ENCODE measurements around the gene BANP. TPM values are rescaled to one million over a fixed set of nuclear protein-coding genes. Genes with fewer than 3 reads are reported as not detected.
"Not testable (repeated sequence)": the region's sequence is repeated elsewhere in the genome, so short reads cannot be mapped to it uniquely, and the experiment has no call there.

The BANP gene
- total RNA-seq, 1 donor from 2014 or later = 16.4 TPM

DNA sequence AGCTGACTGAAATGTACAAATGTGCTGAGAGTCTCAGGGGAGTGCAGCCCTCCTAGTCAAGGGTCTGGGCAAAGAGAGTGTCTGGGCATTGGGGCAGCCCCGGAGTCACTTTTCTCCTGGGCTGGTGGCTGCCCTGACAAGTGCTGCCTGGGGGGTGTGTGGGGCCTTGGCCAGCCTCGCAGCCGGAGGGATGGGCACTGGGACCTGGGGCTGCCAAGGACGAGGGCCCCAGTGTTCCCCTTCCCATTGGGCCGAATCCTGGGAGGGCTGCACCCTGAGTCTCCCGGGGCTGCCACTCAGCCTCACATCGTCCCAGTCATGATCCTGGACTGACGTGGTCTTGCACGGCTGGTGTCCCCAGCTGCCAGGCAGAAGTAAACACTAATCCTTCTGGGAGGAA is 132.3 kb downstream of the BANP start:
- no peak for DNase-seq (ENCODE audit: low read depth, low spot score)

DNA sequence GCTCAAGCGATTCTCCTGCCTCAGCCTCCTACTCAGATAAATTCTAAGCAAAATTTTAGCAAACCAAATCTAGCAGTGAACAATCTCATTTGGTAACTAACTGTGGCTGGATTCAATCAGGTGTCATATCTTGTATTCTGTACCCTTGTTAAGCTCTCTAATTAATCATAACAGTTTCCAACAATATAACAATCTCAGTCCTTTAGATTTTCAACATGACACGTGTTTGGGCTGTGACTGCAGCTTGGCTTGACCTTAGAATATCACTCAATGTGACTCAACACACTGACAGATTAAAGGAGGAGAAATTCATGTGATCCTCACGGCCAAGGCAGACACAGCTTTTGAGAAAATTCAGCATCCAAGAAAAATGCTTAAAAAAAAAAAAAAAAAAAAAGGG is 133.6 kb downstream of the BANP start:
- DNase-seq (ENCODE audit: low read depth, low spot score) = no peak

- no peak for DNase-seq (ENCODE audit: low read depth, low spot score)
Observed at GRCh38 chr16:88086571-88087516, 135.6 kb downstream of the BANP start.

DNA sequence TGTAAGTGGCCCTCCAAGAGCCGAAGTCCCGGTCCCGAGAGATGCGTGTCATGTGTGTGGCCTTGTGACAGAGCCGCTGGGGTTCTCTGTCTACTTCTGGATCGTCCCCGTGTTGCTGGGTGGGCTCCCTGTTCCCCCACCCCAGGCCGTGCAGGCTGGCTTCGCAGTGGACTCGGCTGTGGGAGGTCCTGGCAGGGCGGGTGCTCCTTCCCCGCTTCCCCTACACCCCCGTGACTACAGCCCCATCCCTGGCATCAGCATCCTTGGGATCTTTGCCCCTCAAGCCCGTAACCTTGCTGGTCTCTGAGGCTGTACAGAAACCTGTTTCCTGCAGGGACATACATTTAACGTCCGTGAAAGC is 136.3 kb downstream of the BANP start:
- DNase-seq (ENCODE audit: low read depth, low spot score) = no peak

DNA sequence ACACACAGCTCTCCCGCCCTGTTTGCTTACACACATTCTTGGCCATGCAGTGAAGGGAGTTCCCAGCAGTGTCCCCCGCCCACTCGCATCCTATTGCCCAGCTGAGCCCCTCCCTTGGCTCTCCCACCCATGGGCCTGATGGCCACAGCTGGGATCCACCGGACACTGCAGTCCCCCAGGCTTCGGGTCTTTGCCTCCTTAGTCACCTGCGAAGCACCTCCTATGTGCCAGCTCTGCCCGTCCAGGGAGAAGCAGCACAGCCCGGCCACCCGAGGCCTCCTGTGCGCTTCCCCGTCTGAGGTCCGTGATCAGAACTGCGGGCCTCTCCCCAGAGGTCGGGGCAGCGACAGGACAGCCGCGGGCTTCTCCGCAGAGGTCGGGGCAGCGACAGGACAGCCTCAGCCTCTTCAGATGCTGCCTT is 136.9 kb downstream of the BANP start:
- DNase-seq (ENCODE audit: low read depth, low spot score) = no peak

GRCh38 chr16:88088611-88089010 is 137.4 kb downstream of the BANP start:
- DNase-seq (ENCODE audit: low read depth, low spot score) = not testable (repeated sequence)

DNA sequence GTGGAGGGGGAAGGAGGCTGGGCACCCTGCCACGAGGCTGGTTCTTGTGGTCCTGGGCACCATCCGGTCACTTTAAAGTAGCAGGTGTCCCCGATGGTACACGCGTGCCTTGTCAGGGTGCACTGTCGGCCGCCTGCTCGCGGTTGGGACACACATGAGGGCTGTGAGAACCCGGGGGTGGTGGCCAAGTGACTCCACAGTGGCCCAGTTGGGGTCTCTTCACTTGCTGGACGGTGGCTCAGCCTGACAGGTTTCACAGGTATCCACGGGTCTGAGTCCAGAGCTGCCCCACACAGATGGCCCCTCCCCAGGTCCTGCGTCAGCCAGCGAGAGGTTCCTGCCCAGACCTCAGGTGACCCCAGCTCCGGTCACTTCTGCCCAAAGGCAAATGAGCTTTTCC is 137.8 kb downstream of the BANP start:
- DNase-seq (ENCODE audit: low read depth, low spot score) = not testable (repeated sequence)

DNA sequence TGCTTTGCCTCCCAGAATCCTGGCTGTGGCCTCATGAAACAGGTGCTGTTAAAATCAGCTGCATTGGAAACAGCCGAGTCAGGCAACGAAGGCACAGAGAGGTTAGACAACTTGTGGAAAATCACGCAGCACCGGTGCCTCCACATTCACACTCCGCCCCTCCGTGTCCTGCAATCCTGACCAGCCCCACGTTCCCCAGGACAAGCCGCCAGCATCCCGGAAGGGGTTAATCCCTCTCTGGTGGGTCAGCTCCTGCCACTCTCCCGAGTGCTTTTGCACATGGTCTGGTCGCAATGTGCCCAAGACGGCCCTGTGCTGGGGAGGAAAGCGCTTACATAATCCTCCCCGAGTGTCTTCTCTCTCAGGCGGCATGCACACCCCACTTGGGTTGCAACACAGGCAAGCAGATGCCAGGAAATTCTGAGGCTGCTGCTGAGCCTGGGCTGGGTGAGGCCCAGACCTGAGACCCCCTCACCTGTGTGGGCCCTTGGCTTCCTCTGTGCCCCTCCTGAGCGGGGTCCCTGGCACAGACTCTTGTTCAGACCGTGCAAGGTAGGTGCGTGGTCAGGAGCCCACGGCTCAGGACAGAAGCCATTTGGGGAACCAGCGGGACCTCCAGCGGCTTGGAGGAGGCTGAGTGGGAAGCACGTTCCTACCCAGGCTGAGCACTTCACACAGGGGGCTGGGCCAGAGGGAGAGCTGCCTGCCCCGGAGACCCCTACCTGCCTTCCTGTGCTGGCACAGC is 138.6 kb downstream of the BANP start:
- DNase-seq (ENCODE audit: low read depth, low spot score) = not testable (repeated sequence)

GRCh38 chr16:88090377-88091175 is 139.3 kb downstream of the BANP start:
- DNase-seq (ENCODE audit: low read depth, low spot score) = not testable (repeated sequence)

DNA sequence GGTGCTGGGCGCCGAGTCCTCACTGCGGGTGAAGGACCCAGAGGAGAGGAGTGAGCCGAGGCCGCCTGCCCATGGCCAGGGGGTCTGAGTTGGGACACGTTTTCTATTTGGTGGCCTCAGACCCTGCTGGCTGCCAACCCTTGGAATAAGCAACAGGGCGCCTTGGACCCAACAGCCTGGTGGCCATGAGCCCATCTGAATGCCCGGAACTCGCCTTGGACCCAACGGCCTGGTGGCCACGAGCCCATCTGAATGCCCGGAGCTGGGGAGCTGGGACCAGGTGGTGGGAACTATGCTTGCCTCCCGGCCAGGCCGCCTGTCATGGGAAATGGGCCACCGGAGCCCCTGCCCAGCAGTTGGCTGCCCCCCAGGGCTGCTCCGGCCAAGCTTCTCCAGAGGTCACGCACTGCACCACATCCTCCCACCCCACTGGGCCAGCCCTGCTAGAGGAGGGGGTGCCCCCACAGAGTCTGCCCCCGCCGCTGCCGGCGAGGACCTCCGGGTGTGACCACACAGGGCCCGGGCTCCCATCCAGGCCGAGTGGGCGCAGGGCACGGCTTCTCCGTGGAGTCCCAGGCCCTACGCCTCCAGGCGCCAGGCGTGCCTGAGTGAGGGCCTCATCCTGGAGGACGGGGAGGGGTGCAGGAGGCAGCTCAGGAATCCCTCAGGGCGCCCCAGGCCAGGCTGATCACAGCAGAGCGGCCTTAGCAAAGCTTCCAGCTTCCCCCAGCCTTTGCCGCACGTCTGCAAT is 140.2 kb downstream of the BANP start:
- DNase-seq (ENCODE audit: low read depth, low spot score) = not testable (repeated sequence)

DNA sequence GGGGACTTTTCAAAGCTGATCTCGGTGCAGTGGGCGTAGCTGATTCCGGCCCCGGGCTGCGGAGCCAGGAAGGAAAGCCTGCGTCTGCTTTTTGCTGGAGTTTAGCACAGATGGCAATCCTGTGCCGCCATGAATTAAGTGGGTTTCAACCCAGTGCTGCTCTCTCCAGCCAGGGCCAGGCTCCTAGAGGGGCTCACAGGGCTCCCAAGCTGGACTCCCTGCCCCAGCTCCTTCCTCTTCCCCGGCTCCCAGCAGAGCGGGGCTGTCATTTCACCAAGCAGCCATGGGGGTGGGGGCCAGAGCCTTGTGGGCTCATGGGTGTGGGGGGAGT is 140.7 kb downstream of the BANP start:
- DNase-seq (ENCODE audit: low read depth, low spot score) = not testable (repeated sequence)

GRCh38 chr16:88092791-88093555 is 141.7 kb downstream of the BANP start:
- not testable (repeated sequence) for DNase-seq (ENCODE audit: low read depth, low spot score)

DNA sequence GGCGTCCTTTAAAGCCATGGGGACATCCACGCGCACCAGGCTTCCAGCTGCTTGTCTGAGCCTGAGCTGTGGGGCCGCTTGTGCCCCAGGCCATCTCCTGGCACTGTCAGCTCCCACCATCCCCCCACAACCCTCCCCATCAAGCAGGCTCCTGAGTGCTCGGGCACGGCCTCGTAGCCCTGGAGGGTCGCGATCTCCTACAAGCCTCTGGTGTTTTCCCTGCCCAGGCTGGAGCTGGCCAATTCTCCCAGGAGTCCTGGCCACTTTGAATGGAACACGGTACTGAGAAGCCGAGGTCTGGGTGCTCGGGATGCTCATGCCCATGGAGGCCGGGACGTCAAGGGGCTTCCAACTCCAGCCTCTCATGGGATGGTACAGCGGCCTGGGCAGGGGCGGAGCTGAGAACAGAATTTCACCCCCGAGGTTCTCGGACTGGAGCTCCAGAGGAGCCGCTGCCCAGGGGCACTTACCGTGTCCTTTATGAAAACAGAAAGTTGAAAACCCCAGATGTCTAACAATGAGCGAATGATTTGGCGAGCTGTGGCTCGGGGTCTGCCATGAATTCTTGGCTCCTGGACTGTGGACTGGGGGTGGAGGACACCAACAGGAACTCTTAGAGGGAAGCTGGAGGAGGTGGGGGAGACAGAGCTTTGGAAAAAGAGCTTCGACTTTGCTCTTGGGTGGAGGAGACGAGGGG is 142.5 kb downstream of the BANP start:
- DNase-seq (ENCODE audit: low read depth, low spot score) = not testable (repeated sequence)

- not testable (repeated sequence) for DNase-seq (ENCODE audit: low read depth, low spot score)
Observed at GRCh38 chr16:88094253-88094575, 143.0 kb downstream of the BANP start.

GRCh38 chr16:88094900-88095299 is 143.7 kb downstream of the BANP start:
- not testable (repeated sequence) for DNase-seq (ENCODE audit: low read depth, low spot score)

DNA sequence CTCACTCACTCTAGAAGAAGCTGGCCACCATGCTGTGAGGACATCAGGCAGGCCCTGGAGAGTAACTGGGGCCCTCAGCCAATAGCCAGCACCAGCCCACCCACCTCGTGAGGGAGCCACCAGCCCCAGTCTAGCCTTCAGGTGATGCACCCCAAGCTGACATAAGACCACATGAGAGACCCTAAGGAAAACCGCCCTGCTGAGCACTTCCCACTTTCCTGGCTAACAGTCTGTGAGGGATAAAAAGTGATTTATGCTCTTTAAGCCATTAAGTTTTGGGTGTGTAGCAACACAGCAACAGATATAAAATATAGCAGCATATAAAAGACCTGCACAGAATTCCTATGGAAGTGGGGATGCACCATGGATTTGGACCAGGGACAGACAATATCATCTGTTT is 145.4 kb downstream of the BANP start:
- not testable (repeated sequence) for DNase-seq (ENCODE audit: low read depth, low spot score)

DNA sequence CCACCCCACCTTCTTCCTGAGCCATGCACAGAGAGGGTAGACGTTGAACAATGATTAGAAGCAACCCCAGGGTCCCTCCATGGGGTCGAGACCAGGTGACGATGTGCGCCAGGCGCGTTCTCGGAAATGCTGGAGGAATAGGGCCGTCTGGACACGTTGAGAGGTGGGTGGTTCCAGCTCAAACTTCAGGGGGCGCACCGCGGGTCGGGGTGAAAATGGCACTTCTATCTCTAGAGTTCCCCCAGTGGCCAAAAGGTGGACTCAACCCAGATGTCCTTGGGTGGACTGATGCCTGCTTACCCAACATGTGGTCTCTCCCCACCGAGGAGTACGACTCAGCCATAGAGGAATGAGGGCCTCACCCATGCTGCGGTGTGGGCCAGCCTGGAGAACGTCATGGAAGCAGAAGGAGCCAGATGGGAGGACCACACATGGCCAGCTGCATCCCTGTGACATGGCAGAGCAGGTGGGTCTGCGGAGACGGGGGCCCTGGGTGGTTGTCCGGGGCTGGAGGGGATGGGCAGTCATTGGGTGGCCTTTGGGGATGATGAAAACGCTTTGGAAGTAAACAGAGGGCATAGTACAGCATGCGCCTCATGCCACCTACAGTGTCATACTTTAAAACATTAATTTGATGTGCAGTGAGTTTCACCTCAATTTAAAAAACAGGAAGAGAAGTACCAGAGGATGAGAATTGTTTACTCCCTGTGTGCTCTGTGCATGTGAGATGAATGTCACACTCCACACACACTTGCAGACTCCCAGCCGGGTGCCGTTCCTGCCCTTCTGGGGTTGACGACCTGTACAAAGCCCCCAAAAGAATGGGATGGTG is 147.7 kb downstream of the BANP start:
- DNase-seq (ENCODE audit: low read depth, low spot score) = not testable (repeated sequence)

- no peak for DNase-seq (ENCODE audit: low read depth, low spot score)
Observed at GRCh38 chr16:88099563-88099890, 148.3 kb downstream of the BANP start.

DNA sequence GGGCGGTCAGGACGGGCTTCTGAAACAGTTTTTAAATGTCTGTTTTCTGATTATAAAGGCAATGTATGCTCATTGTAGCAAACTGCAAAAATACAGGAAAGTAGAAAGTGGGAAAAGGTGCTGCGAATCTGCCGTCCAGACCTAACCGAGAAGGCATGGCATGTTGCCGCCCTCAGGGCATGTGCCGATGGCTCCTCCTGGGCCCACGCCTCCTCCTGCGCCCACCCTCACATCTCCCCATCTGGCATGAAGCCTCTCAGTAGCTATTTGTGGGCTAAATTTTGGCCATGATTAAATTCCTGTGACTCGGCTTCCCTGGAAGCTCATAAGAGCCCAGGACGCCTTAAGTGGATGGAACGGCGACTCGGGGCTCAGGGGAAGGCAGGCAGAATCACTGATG is 148.7 kb downstream of the BANP start:
- DNase-seq (ENCODE audit: low read depth, low spot score) = not testable (repeated sequence)

Data from pulmonary artery endothelial cell (primary cell).